GM13976 (cell line): ENCODE measurements around the gene ZNF296.
"Not testable (repeated sequence)": the region's sequence is repeated elsewhere in the genome, so short reads cannot be mapped to it uniquely, and the experiment has no call there.

Source experiments
- DNase-seq: peaks from one replicate; pipeline ENCODE4 v3.0.0; 2012; ENCODE audit warnings: low spot score
- CTCF ChIP-seq: IDR thresholded peaks from 2 replicates; pipeline ENCODE4 v1.5.1; 2012; ENCODE audit warnings: borderline replicate concordance, mild to moderate bottlenecking; ENCODE audit not compliant: insufficient read depth; ENCODE audit errors: extremely low read depth, missing control alignments, control extremely low read depth
- in situ Hi-C: fragments of 300-500 bp; cut with MboI; formaldehyde crosslinking; loops from one replicate; pipeline ENCODE4 v1.12.0; 2022; ENCODE audit warnings: low sequenced_read_pairs, mixed read lengths, inconsistent platforms; ENCODE audit not compliant: unreplicated experiment

Gene ZNF296

GRCh38 chr19:45113628-45114027 lies 37.4 kb upstream of the ZNF296 start:
- no peak for DNase-seq
- in situ Hi-C loops: no loop called here
- TF ChIP-seq CTCF: no peak

GRCh38 chr19:45112111-45112827 lies 36.0 kb upstream of the ZNF296 start:
- in situ Hi-C loops: no loop called here
- DNase-seq: no peak
- TF ChIP-seq CTCF: no peak

GRCh38 chr19:45110851-45111266 lies 34.6 kb upstream of the ZNF296 start:
- DNase-seq: no peak
- TF ChIP-seq CTCF: no peak
- in situ Hi-C loops: no loop called here

- TF ChIP-seq CTCF: no peak
- DNase-seq: no peak
- in situ Hi-C loops: no loop called here
Measured at GRCh38 chr19:45107621-45108150, 31.4 kb upstream of the ZNF296 start.

GRCh38 chr19:45106363-45106762 lies 30.1 kb upstream of the ZNF296 start:
- in situ Hi-C loops, DNase-seq: not testable (repeated sequence)

- no peak for DNase-seq
- in situ Hi-C loops: no loop called here
- no peak for TF ChIP-seq CTCF
Measured at GRCh38 chr19:45104658-45105349, 28.5 kb upstream of the ZNF296 start.

GRCh38 chr19:45103508-45104319 lies 27.4 kb upstream of the ZNF296 start:
- TF ChIP-seq CTCF: no peak
- in situ Hi-C loops: no loop called here
- DNase-seq: no peak
